GM23338 (cell line): Measurements from ENCODE around the gene USP6NL. TPM values are rescaled to one million over a fixed set of nuclear protein-coding genes. Genes with fewer than 3 reads are reported as not detected.

Experiments used
- ATAC-seq: fragments of 200-7000 bp; cut with Tn5 transposase; 3 replicates; pipeline ENCODE4 v1.9.1; 2020
- DNase-seq: peaks from one replicate; pipeline ENCODE4 v3.0.0-alpha.2; 2015; ENCODE audit warnings: low spot score
- H2AFZ ChIP-seq: fragments of 200-600 bp; sonication (generic); 2 replicates; pipeline ENCODE4 v1.8.0; 2016; ENCODE audit warnings: antibody characterized with exemption, mild to moderate bottlenecking, moderate library complexity
- H3F3A ChIP-seq: fragments of 200-600 bp; sonication (generic); replicated peaks from 2 replicates; pipeline ENCODE4 v1.8.0; 2017; ENCODE audit warnings: antibody characterized with exemption, mixed run types, low read depth
- H3K27ac ChIP-seq: fragments of 200-600 bp; sonication (generic); 2 replicates; pipeline ENCODE4 v1.6.1; 2016; ENCODE audit warnings: low read depth
- H3K27me3 ChIP-seq: fragments of 200-600 bp; sonication (generic); 2 replicates; pipeline ENCODE4 v1.8.0; 2016; ENCODE audit warnings: mild to moderate bottlenecking, mixed run types, moderate library complexity; ENCODE audit not compliant: insufficient read depth
- H3K36me3 ChIP-seq: fragments of 200-600 bp; sonication (generic); 2 replicates; pipeline ENCODE4 v1.8.0; 2016; ENCODE audit warnings: mild to moderate bottlenecking; ENCODE audit not compliant: insufficient read depth
- H3K4me1 ChIP-seq: fragments of 200-600 bp; sonication (generic); 2 replicates; pipeline ENCODE4 v1.8.0; 2016; ENCODE audit warnings: mild to moderate bottlenecking, moderate library complexity; ENCODE audit not compliant: insufficient read depth
- H3K4me2 ChIP-seq: fragments of 200-600 bp; sonication (generic); 2 replicates; pipeline ENCODE4 v1.7.1; 2017; ENCODE audit warnings: mixed run types
- H3K4me3 ChIP-seq: fragments of 200-600 bp; sonication (generic); 2 replicates; pipeline ENCODE4 v1.6.1; 2016; ENCODE audit warnings: mixed run types
- H3K79me2 ChIP-seq: fragments of 200-600 bp; sonication (generic); replicated peaks from 2 replicates; pipeline ENCODE4 v1.8.0; 2017; ENCODE audit warnings: mild to moderate bottlenecking; ENCODE audit not compliant: insufficient read depth
- H3K9me2 ChIP-seq: fragments of 200-600 bp; sonication (generic); 2 replicates; pipeline ENCODE4 v1.8.0; 2017; ENCODE audit not compliant: insufficient read depth
- H4K20me1 ChIP-seq: fragments of 200-600 bp; sonication (generic); replicated peaks from 2 replicates; pipeline ENCODE4 v1.8.0; 2017; ENCODE audit warnings: mild to moderate bottlenecking; ENCODE audit not compliant: insufficient read depth
- H3K27ac Mint-ChIP-seq: 2 replicates; pipeline ENCODE4 v1.8.0; 2020; ENCODE audit warnings: inconsistent platforms, mild to moderate bottlenecking, moderate library complexity, mixed read lengths
- H3K27me3 Mint-ChIP-seq: 3 replicates; pipeline ENCODE4 v1.8.0; 2022; ENCODE audit warnings: low read depth, mild to moderate bottlenecking, moderate library complexity, mixed read lengths, inconsistent platforms; ENCODE audit not compliant: insufficient read depth, poor library complexity
- H3K36me3 Mint-ChIP-seq: 3 replicates; pipeline ENCODE4 v1.8.0; 2021; ENCODE audit warnings: low read depth, mild to moderate bottlenecking, inconsistent platforms, moderate library complexity, mixed read lengths
- H3K4me1 Mint-ChIP-seq: 3 replicates; pipeline ENCODE4 v1.8.0; 2020; ENCODE audit warnings: mild to moderate bottlenecking, inconsistent platforms, mixed read lengths
- H3K4me3 Mint-ChIP-seq: 3 replicates; pipeline ENCODE4 v1.8.0; 2021; ENCODE audit warnings: moderate library complexity, mild to moderate bottlenecking, inconsistent platforms, mixed read lengths
- H3K9me3 Mint-ChIP-seq: 3 replicates; pipeline ENCODE4 v1.8.0; 2020; ENCODE audit warnings: moderate library complexity, mild to moderate bottlenecking, inconsistent platforms, mixed read lengths
- CREB1 ChIP-seq: fragments of 250-450 bp; sonication (Bioruptor Pico); IDR thresholded peaks from 2 replicates; pipeline ENCODE4 v1.5.0; 2020; ENCODE audit warnings: low read depth, mild to moderate bottlenecking, moderate library complexity
- CTCF ChIP-seq, 2 experiments: fragments of 200-600 bp in 1 of 2; sonication (generic) in 1 of 2; conservative IDR thresholded peaks; 2 replicates each; pipeline versions ENCODE4 v1.5.1 to v1.6.1; 2016 to 2017; ENCODE audit warnings: antibody characterized with exemption in 2 of 2, low read depth in 2 of 2, mild to moderate bottlenecking in 2 of 2, moderate library complexity in 1 of 2
- ETS1 ChIP-seq: IDR thresholded peaks from 2 replicates; pipeline ENCODE4 v1.6.1; 2016; ENCODE audit warnings: antibody characterized with exemption
- EZH2phosphoT487 ChIP-seq: fragments of 200-600 bp; sonication (generic); IDR thresholded peaks from one replicate; pipeline ENCODE4 v1.8.1; 2018; ENCODE audit warnings: antibody characterized with exemption; ENCODE audit not compliant: unreplicated experiment
- JUNB ChIP-seq: IDR thresholded peaks from one replicate; pipeline ENCODE4 v1.6.1; 2016; ENCODE audit warnings: antibody characterized with exemption; ENCODE audit not compliant: unreplicated experiment
- NANOG ChIP-seq: IDR thresholded peaks from 2 replicates; pipeline ENCODE4 v1.6.1; 2016; ENCODE audit warnings: antibody characterized with exemption, borderline replicate concordance
- POLR2AphosphoS5 ChIP-seq: IDR thresholded peaks from 2 replicates; pipeline ENCODE4 v1.6.1; 2016; ENCODE audit warnings: antibody characterized with exemption, low read depth
- REST ChIP-seq: IDR thresholded peaks from one replicate; pipeline ENCODE4 v1.6.1; 2018; ENCODE audit warnings: antibody characterized with exemption; ENCODE audit not compliant: unreplicated experiment
- STAT1 ChIP-seq: IDR thresholded peaks from one replicate; pipeline ENCODE4 v1.6.1; 2016; ENCODE audit warnings: antibody characterized with exemption; ENCODE audit not compliant: unreplicated experiment
- ZNF331 ChIP-seq: fragments of 250-450 bp; sonication (Bioruptor Pico); IDR thresholded peaks from 2 replicates; pipeline ENCODE4 v1.5.0; 2020; ENCODE audit warnings: low read depth, mild to moderate bottlenecking, moderate library complexity
- polyA plus RNA-seq: library from polyadenylated mRNA; unstranded; fragments of >200 nt; fragmentation: Nextera tagmentation; extraction: Ambion mirVana; gene quantifications from 2 replicates; pipeline ENCODE4 v1.2.1, GENCODE V29; 2016
- total RNA-seq: library from RNA; depleted of rRNA; stranded (reverse); fragments of >200 nt; shearing (Covaris generic); gene quantifications from 2 replicates; pipeline ENCODE4 v1.2.3, GENCODE V29; 2014

USP6NL gene
- total and polyA plus RNA-seq, 2 experiments from 2014 or later = 8.1 to 29.7 TPM

- Mint-ChIP-seq H3K4me3 (no peak overlapping the region), H3K27me3 (no peaks in the 10 kb centered on the region), H3K27ac (no peak overlapping the region), H3K4me1 (peaks cover 36% of the 10 kb centered on the region), H3K9me3 (peaks cover 12% of the 10 kb centered on the region), H3K36me3 (peaks cover 25% of the 10 kb centered on the region)
- Histone ChIP-seq H3K9me2 (no peaks in the 10 kb centered on the region), H3K27me3 (no peaks in the 10 kb centered on the region), H3K4me1 (peaks cover 17% of the 10 kb centered on the region), H3F3A (no peaks in the 10 kb centered on the region), H3K27ac (no peak overlapping the region), H3K4me3 (no peak overlapping the region), H3K4me2 (no peak overlapping the region), H3K79me2 (peaks cover 99% of the 10 kb centered on the region), H4K20me1 (no peaks in the 10 kb centered on the region; the same call in none of the 2 replicates), H3K36me3 (0 out of 2 replicates have a peak, but pooled peaks cover 3% of the 10 kb centered on the region), H2AFZ (no peak overlapping the region)
- no peak for ATAC-seq
- DNase-seq = no peak
- TF ChIP-seq NANOG (no peak), STAT1 (no peak), ETS1 (no peak), POLR2AphosphoS5 (no peak), CTCF (conservative IDR thresholded peaks at IDR 0.05; ENCODE audit: low read depth in 2 of 2) (no peak), EZH2phosphoT487 (no peak), CREB1 (CRISPR knock-in tag) (no peak), REST (no peak), JUNB (no peak), ZNF331 (CRISPR knock-in tag) (no peak)
These were observed 22.4 kb downstream of the USP6NL start for GRCh38 chr10:11588873-11589574.
